Stimulated activated naive CD8-positive, alpha-beta T cell treated with anti-CD3 and anti-CD28 coated beads, Interleukin-15, Interleukin-2, amounts not matched to agents 100 ng/mL and 50 ng/mL, for 24 hours (primary cell): Measurements from ENCODE around the gene PBLD.
"Not testable (repeated sequence)": the region's sequence is repeated elsewhere in the genome, so short reads cannot be mapped to it uniquely, and the experiment has no call there.

Source experiments
- H3K27ac Mint-ChIP-seq: one replicate; pipeline ENCODE4 v1.8.0; 2021; ENCODE audit warnings: mild to moderate bottlenecking, mixed read lengths
- H3K27me3 Mint-ChIP-seq: one replicate; pipeline ENCODE4 v1.8.0; 2021; ENCODE audit warnings: mixed read lengths
- H3K36me3 Mint-ChIP-seq: one replicate; pipeline ENCODE4 v1.8.0; 2021; ENCODE audit warnings: low read depth, mixed read lengths
- H3K4me1 Mint-ChIP-seq: one replicate; pipeline ENCODE4 v1.8.0; 2021; ENCODE audit warnings: low read depth, mixed read lengths
- H3K4me3 Mint-ChIP-seq: one replicate; pipeline ENCODE4 v1.8.0; 2021; ENCODE audit warnings: mild to moderate bottlenecking, mixed read lengths
- H3K9me3 Mint-ChIP-seq: one replicate; pipeline ENCODE4 v1.8.0; 2021; ENCODE audit warnings: mixed read lengths

The PBLD gene

DNA sequence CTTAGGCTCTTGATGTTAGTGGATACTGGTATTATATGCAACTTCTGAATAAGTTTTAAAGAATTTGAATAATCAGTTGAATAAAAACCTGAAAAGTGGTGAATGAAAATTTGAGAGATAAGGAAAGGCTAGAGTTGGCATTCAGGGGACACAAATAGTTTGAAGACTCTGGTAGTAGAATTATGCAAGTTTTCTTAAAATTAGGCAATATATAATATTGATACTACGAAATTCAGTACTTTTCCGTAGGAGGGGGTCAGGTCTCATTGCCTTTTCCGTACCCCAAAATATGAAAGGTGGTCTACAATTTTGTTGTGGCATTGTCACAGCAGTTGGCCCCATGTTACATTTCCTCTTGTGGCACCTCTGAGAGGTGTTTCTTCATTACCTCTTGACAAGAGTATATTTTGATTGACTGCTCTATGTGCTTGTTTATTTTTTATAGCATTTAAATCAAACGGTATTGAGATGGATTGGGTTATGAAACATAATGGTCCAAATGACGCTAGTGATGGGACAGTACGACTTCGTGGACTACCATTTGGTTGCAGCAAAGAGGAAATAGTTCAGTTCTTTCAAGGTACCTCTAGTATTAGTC, 4.1 kb upstream of the PBLD start:
- H3K27ac Mint-ChIP-seq, result peak overlapping the region; percentile 82
- H3K27me3 Mint-ChIP-seq, result no peaks in the 10 kb centered on the region
- peak overlapping the region; percentile 98 for H3K4me3 Mint-ChIP-seq
- H3K36me3 Mint-ChIP-seq, result peaks cover 91% of the 10 kb centered on the region
- H3K9me3 Mint-ChIP-seq, result no peaks in the 10 kb centered on the region
- H3K4me1 Mint-ChIP-seq, result peaks cover 46% of the 10 kb centered on the region

- no peaks in the 10 kb centered on the region for H3K9me3 Mint-ChIP-seq
- H3K4me1 Mint-ChIP-seq, result peaks cover 62% of the 10 kb centered on the region
- H3K27ac Mint-ChIP-seq, result peak overlapping the region; percentile 57
- no peaks in the 10 kb centered on the region for H3K27me3 Mint-ChIP-seq
- H3K4me3 Mint-ChIP-seq, result peak overlapping the region; percentile 98
- H3K36me3 Mint-ChIP-seq, result peaks cover 71% of the 10 kb centered on the region
These were observed 2.1 kb upstream of the PBLD start for GRCh38 chr10:68334672-68335467.

DNA sequence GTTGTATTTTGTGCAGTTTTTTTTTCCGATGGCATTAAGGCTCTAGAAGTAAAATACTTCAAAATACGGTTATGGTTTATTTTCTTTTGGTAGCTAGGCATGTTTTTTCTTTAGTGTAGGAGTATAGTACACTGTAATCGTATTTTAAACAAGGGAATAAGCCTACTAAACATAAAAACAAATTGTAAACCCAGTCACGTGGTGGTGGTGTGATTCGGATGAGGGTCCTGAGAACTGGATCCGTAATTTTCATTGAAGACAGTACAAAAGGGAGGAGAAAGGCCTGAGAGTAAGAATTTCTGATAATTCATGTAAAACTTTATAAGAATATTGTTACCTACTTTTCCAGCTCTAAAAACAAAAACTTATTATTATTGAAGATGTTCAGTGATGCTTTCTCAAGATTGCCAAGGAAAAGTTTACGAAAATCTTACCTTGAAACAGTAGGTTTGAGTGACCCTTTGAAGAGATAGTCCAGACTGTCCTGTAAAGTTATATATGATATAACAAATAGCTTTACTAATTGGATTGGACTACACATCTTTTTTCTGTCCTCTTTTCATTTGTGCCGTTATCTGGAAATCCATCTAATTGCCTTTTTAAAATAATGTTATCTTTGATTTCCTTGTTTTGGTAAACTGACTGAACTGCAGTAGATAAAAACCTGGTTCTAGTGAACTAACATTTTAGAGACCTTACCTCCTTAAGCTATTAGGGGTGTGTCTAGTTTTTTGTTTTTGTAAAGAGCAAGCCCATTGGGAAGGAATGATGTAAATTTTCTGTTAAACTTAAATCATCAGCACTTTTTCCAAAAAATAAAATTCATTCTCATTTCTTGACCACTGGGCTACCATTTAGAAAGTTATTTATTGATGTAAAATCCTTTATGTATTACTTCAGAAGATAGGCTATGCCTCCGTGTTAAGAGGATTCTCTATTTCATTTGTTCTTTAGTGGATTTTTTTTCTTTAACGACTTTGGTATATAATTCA, 1.0 kb upstream of the PBLD start:
- H3K36me3 Mint-ChIP-seq, result peaks cover 60% of the 10 kb centered on the region
- H3K4me1 Mint-ChIP-seq, result peaks cover 62% of the 10 kb centered on the region
- H3K9me3 Mint-ChIP-seq, result no peaks in the 10 kb centered on the region
- H3K4me3 Mint-ChIP-seq, result peak overlapping the region; percentile 98
- peak overlapping the region; percentile 100 for H3K27ac Mint-ChIP-seq
- no peaks in the 10 kb centered on the region for H3K27me3 Mint-ChIP-seq

DNA sequence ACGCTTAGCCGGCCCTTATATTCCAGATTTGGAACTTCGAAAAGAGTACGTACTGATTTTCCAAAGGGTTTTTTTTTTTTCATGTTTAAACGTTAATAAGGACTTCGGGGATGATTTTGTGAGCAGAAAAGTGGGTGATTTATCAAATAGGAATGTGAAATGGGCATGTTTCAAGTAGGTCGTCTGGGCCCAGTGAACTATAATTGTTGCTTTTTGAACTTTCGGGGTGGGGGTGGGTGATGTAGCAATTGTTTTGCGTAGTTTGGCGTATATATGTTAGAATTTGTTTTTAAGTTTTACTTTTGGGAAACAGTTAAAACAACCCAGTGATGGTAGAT, 299 bp upstream of the PBLD start:
- peaks cover 63% of the 10 kb centered on the region for H3K4me1 Mint-ChIP-seq
- H3K36me3 Mint-ChIP-seq, result peaks cover 54% of the 10 kb centered on the region
- H3K4me3 Mint-ChIP-seq, result peak overlapping the region; percentile 98
- peak overlapping the region; percentile 100 for H3K27ac Mint-ChIP-seq
- no peaks in the 10 kb centered on the region for H3K27me3 Mint-ChIP-seq
- no peaks in the 10 kb centered on the region for H3K9me3 Mint-ChIP-seq

DNA sequence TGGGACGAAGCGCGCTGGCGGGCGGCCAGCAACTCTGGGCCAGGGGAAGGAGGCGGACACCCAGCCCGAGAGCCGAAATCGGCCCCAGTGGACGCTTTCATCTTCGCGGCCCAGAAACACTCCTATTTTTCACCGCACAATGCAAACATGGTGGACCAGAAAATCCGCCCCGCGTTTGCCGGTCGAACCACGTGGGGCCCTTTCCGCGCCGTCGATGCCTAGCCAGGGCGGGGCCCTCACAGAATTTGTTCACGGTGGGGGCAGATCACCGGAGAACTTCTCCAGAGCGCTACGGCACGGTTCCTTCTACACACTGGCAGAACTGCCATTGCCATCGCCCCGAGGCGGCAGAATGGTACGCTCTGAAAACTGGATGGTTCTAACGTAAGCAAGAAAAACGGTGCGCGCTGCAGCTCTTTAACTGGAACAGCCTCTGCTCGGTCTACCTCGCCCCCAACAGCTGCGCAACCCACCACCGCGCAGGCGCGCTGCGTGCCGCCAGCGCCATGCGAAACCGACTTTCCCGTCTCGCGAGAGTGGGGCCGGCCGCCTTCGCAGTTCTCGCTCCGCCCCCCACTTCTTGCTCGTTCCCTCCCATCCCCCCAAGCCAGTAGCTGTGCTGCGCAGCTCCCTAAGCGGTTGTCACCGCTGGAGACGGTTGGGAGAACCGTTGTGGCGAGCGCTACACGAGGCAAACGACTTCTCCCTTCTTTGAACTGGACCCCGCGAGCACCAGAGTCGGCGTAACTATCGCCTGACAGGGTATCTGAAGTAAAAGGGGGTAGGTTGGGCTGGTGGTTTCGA, 1.1 kb downstream of the PBLD start, which contains the start of gene HNRNPH3:
TSS of gene HNRNPH3 (plus strand) at position 610 of the 804 bp plus-strand sequence. CDS start 5,158 bp downstream, outside the sequence.
- peaks cover 41% of the 10 kb centered on the region for H3K36me3 Mint-ChIP-seq
- no peaks in the 10 kb centered on the region for H3K9me3 Mint-ChIP-seq
- H3K4me3 Mint-ChIP-seq, result peak within 1 kb of the TSS; percentile 98
- H3K4me1 Mint-ChIP-seq, result peaks cover 50% of the 10 kb centered on the region
- no peaks in the 10 kb centered on the region for H3K27me3 Mint-ChIP-seq
- H3K27ac Mint-ChIP-seq, result peak within 1 kb of the TSS; percentile 100

GRCh38 chr10:68330852-68331454, 1.8 kb downstream of the PBLD start:
- peaks cover 34% of the 10 kb centered on the region for H3K36me3 Mint-ChIP-seq
- H3K4me3 Mint-ChIP-seq, result peak overlapping the region; percentile 98
- H3K4me1 Mint-ChIP-seq, result peaks cover 43% of the 10 kb centered on the region
- H3K9me3 Mint-ChIP-seq, result no peaks in the 10 kb centered on the region
- peak overlapping the region; percentile 100 for H3K27ac Mint-ChIP-seq
- no peaks in the 10 kb centered on the region for H3K27me3 Mint-ChIP-seq

GRCh38 chr10:68329506-68329861, 3.2 kb downstream of the PBLD start:
- no peak overlapping the region for H3K27ac Mint-ChIP-seq
- H3K27me3 Mint-ChIP-seq, result no peaks in the 10 kb centered on the region
- peaks cover 19% of the 10 kb centered on the region for H3K36me3 Mint-ChIP-seq
- H3K4me1 Mint-ChIP-seq, result peaks cover 28% of the 10 kb centered on the region
- H3K9me3 Mint-ChIP-seq, result no peaks in the 10 kb centered on the region
- H3K4me3 Mint-ChIP-seq, result no peak overlapping the region

DNA sequence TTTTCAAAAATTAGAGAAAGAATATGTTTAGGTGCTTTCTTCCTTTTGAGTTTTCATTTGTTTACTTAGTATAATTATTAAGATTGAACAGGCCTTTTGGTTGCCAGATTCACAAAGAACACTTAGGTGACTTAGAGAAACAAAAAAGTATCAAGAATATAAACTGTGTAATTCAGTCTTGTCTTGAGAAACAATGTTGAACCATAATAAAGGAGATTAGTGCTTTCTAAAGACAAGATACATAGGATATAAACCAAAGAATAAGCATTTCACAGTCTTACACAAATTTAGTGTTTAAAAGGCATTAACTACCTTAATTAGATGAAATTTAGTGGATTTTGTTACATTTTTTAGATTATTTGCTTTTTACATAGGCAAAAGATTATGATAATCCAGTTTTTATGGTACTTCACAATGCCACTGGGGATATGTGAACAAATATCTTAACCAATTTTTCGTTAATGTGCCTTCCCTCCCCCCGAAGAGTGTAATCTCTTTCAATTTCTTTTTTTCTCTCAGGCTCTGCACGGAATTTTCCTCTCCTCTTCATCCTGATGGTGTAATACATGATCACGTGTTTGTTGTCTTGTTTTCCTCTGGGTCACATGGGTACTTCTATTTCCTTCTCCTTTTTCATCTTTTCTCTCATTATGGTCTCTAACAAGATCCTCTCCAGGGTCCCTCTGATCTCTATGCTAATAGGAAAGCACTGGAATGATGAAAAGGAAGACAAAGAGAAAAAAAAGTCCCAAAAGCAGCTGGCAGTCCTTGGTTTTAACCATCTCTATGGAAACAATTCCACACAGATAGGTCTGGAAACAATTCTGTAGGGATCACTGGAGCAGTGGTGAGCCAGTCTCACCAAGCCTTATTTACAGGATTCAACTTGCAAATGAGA, 4.6 kb downstream of the PBLD start:
- Mint-ChIP-seq H3K9me3 (no peaks in the 10 kb centered on the region), H3K4me3 (peak overlapping the region; percentile 50), H3K27ac (peak overlapping the region; percentile 67), H3K36me3 (peaks cover 6% of the 10 kb centered on the region), H3K27me3 (no peaks in the 10 kb centered on the region), H3K4me1 (peaks cover 22% of the 10 kb centered on the region)

GRCh38 chr10:68324396-68324795, 8.3 kb downstream of the PBLD start:
- not testable (repeated sequence) for H3K27me3 Mint-ChIP-seq, H3K27ac Mint-ChIP-seq, H3K4me3 Mint-ChIP-seq, H3K36me3 Mint-ChIP-seq, H3K4me1 Mint-ChIP-seq, H3K9me3 Mint-ChIP-seq

GRCh38 chr10:68318331-68319059, 14.2 kb downstream of the PBLD start:
- no peaks in the 10 kb centered on the region for H3K27me3 Mint-ChIP-seq
- H3K9me3 Mint-ChIP-seq, result peaks cover 7% of the 10 kb centered on the region
- H3K4me3 Mint-ChIP-seq, result no peak overlapping the region
- H3K36me3 Mint-ChIP-seq, result peaks cover 4% of the 10 kb centered on the region
- peaks cover 7% of the 10 kb centered on the region for H3K4me1 Mint-ChIP-seq
- no peak overlapping the region for H3K27ac Mint-ChIP-seq

DNA sequence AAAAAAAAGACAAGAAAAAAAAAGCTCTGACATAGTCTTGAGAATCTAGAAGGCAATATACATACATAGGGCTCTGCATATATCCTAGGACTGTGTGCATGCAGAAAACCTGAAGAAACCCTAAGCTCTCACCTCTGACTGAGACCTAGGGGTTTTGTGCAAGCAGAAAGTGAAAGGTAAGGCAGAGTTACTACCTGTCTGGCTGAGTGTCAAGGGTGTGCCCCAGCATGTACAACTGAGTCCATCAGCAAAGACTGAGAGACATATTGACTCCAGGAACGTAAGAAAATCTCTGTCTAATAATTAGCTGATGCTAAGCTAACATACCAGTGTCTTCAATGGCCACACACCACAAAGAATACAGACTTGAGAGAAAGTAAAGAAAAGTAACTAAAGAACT, 17.1 kb downstream of the PBLD start:
- H3K27ac Mint-ChIP-seq, result no peak overlapping the region
- no peak overlapping the region for H3K4me3 Mint-ChIP-seq
- peaks cover 4% of the 10 kb centered on the region for H3K36me3 Mint-ChIP-seq
- H3K27me3 Mint-ChIP-seq, result no peaks in the 10 kb centered on the region
- H3K9me3 Mint-ChIP-seq, result peaks cover 7% of the 10 kb centered on the region
- peaks cover 7% of the 10 kb centered on the region for H3K4me1 Mint-ChIP-seq

GRCh38 chr10:68314930-68315329, 17.8 kb downstream of the PBLD start:
- not testable (repeated sequence) for H3K4me1 Mint-ChIP-seq, H3K4me3 Mint-ChIP-seq, H3K9me3 Mint-ChIP-seq, H3K36me3 Mint-ChIP-seq, H3K27me3 Mint-ChIP-seq
- H3K27ac Mint-ChIP-seq, result peak overlapping the region; percentile 85

- Mint-ChIP-seq H3K9me3 (no peaks in the 10 kb centered on the region), H3K4me3 (no peak overlapping the region), H3K27me3 (no peaks in the 10 kb centered on the region), H3K27ac (no peak overlapping the region), H3K4me1 (peaks cover 7% of the 10 kb centered on the region), H3K36me3 (no peaks in the 10 kb centered on the region)
These were observed 22.2 kb downstream of the PBLD start for GRCh38 chr10:68310531-68310930.
